RWPE2 (cell line): ENCODE results near the gene ARSG.

Source experiments
- ATAC-seq: fragments of 200-7000 bp; cut with Tn5 transposase; 3 replicates; pipeline ENCODE4 v1.9.1; 2021; ENCODE audit warnings: low read depth
- DNase-seq: peaks from one replicate; pipeline ENCODE4 v3.0.0-alpha.2; 2020; ENCODE audit warnings: low spot score
- H3K27ac ChIP-seq: fragments of 450-650 bp; 2 replicates; pipeline ENCODE4 v1.5.1; 2017; ENCODE audit warnings: mild to moderate bottlenecking; ENCODE audit not compliant: poor library complexity, severe bottlenecking
- H3K27me3 ChIP-seq: fragments of 250-450 bp; sonication (Bioruptor Pico); 2 replicates; pipeline ENCODE4 v1.5.1; 2021; ENCODE audit warnings: mild to moderate bottlenecking, moderate library complexity; ENCODE audit not compliant: insufficient read depth, poor library complexity, severe bottlenecking
- H3K36me3 ChIP-seq: fragments of 250-450 bp; sonication (Bioruptor Pico); 2 replicates; pipeline ENCODE4 v1.5.1; 2020; ENCODE audit warnings: low read depth, mild to moderate bottlenecking, moderate library complexity
- H3K4me1 ChIP-seq: fragments of 250-450 bp; sonication (Bioruptor Pico); 2 replicates; pipeline ENCODE4 v1.5.1; 2021; ENCODE audit warnings: mild to moderate bottlenecking, moderate library complexity; ENCODE audit not compliant: insufficient read depth, poor library complexity, severe bottlenecking
- H3K4me3 ChIP-seq: fragments of 250-450 bp; sonication (Bioruptor Pico); 2 replicates; pipeline ENCODE4 v1.5.1; 2021; ENCODE audit warnings: mild to moderate bottlenecking, moderate library complexity; ENCODE audit not compliant: severe bottlenecking
- H3K9me3 ChIP-seq: fragments of 250-450 bp; sonication (Bioruptor Pico); 2 replicates; pipeline ENCODE4 v1.5.1; 2021; ENCODE audit warnings: mild to moderate bottlenecking, moderate library complexity; ENCODE audit not compliant: severe bottlenecking
- CTCF ChIP-seq: fragments of 450-650 bp; IDR thresholded peaks from one replicate; pipeline ENCODE4 v1.5.1; 2017; ENCODE audit warnings: mild to moderate bottlenecking, moderate library complexity; ENCODE audit not compliant: poor library complexity, severe bottlenecking

The ARSG gene

GRCh38 chr17:68356520-68356919 is 65.2 kb downstream of the ARSG start:
- Histone ChIP-seq H3K36me3 (no peaks in the 10 kb centered on the region), H3K9me3 (no peaks in the 10 kb centered on the region), H3K27ac (no peak overlapping the region), H3K4me1 (no peaks in the 10 kb centered on the region), H3K27me3 (no peaks in the 10 kb centered on the region), H3K4me3 (no peak overlapping the region)
- DNase-seq (no peak), ATAC-seq (no peak)
- no peak for TF ChIP-seq CTCF

DNA sequence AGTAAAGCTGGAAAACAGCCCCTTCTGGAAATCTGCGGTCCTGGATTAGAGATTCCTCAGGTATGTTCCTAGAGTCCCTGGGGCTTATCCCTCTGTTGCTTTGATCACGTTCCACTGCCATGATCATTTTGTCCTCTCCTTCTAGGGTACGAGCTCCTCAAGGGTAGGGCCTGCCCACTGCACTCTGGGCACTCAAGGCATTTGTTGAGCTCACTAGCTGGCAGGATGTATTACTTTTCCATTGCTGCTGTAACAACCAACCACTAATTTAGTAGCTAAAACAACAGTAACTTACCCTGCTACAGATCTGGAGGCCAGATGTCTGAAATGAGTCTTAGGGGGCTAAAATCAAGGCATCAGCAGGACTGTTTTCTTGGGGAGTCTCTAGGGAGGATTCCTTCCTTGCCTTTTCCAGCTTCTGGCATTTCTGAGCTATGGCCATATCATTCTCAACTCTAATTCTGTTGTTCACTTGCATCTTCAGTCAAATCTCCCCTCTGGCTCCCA is 65.7 kb downstream of the ARSG start:
- no peaks in the 10 kb centered on the region for H3K4me1 ChIP-seq
- H3K4me3 ChIP-seq, result no peak overlapping the region
- no peak for TF ChIP-seq CTCF
- no peaks in the 10 kb centered on the region for H3K27me3 ChIP-seq
- ATAC-seq (no peak), DNase-seq (no peak)
- H3K9me3 ChIP-seq, result no peaks in the 10 kb centered on the region
- H3K36me3 ChIP-seq, result no peaks in the 10 kb centered on the region
- H3K27ac ChIP-seq, result no peak overlapping the region

DNA sequence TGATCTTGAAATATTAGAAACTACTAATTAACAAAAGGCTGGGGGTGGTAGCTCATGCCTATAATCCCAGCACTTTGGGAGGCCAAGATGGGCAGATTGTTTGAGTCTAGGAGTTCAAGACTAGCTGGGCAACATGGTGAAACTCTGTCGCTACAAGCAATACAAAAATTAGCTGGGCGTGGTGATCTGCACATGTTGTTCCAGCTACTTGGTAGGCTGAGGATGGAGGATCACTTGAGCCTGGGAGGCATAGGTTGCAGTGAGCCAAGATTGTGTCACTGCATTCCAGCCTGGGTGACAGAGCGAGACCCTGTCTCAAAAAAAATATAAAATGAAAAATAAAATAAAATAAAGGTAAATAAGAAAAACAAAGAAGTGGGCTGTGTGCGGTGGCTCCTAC is 66.6 kb downstream of the ARSG start:
- Histone ChIP-seq H3K27me3 (no peaks in the 10 kb centered on the region), H3K27ac (no peak overlapping the region), H3K36me3 (no peaks in the 10 kb centered on the region), H3K9me3 (no peaks in the 10 kb centered on the region), H3K4me3 (no peak overlapping the region), H3K4me1 (no peaks in the 10 kb centered on the region)
- ATAC-seq, result no peak
- no peak for TF ChIP-seq CTCF
- no peak for DNase-seq

GRCh38 chr17:68359791-68360535 is 68.7 kb downstream of the ARSG start:
- no peak overlapping the region for H3K27ac ChIP-seq
- TF ChIP-seq CTCF, result no peak
- no peak overlapping the region for H3K4me3 ChIP-seq
- no peaks in the 10 kb centered on the region for H3K27me3 ChIP-seq
- DNase-seq (no peak), ATAC-seq (no peak)
- no peaks in the 10 kb centered on the region for H3K9me3 ChIP-seq
- H3K4me1 ChIP-seq, result no peaks in the 10 kb centered on the region
- no peaks in the 10 kb centered on the region for H3K36me3 ChIP-seq

DNA sequence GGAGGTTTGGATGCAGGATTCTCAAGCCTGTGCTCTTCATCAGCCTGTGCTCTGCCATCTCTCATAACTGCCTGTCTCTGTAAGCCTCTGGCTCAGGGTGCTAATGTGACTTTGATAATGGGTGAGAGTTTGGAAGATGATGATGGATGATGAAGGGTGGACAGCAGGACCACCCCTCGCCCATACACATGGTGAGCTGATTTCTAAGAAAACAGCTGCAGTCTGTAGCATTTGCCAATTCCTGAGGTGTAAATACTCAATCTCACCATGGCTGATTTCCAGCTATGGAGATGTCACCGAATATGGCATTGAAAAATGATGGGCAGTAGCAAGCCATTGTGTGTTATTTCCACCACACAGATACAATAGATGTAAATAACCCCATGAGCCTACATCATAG is 74.2 kb downstream of the ARSG start:
- no peaks in the 10 kb centered on the region for H3K27me3 ChIP-seq
- H3K9me3 ChIP-seq, result no peaks in the 10 kb centered on the region
- TF ChIP-seq CTCF, result no peak
- no peak for ATAC-seq
- no peaks in the 10 kb centered on the region for H3K4me1 ChIP-seq
- H3K36me3 ChIP-seq, result no peaks in the 10 kb centered on the region
- no peak overlapping the region for H3K27ac ChIP-seq
- H3K4me3 ChIP-seq, result no peak overlapping the region
- no peak for DNase-seq
